K562 (cell line): ENCODE data around the gene MTFR2. TPM values are rescaled to one million over a fixed set of nuclear protein-coding genes. Genes with fewer than 3 reads are reported as not detected.

Experiments
- BCL6 ChIP-seq: fragments of 250-450 bp; sonication (Bioruptor Pico); IDR thresholded peaks from 2 replicates; pipeline ENCODE4 v1.4.0; 2020
- CBX2 ChIP-seq: fragments of 200-600 bp; sonication (generic); IDR thresholded peaks from one replicate; pipeline ENCODE4 v1.6.1; 2012; ENCODE audit warnings: mild to moderate bottlenecking, low read length, inconsistent platforms; ENCODE audit not compliant: insufficient read depth, poor library complexity, severe bottlenecking
- DEAF1 ChIP-seq: fragments of 450-650 bp; formaldehyde crosslinking; IDR thresholded peaks from 2 replicates; pipeline ENCODE4 v1.4.0; 2020; ENCODE audit warnings: mild to moderate bottlenecking, moderate library complexity
- E2F8 ChIP-seq: fragments of 450-650 bp; IDR thresholded peaks from 2 replicates; pipeline ENCODE4 v1.7.1; 2018; ENCODE audit warnings: mild to moderate bottlenecking, low read depth; ENCODE audit not compliant: partially characterized antibody
- ETV1 ChIP-seq: fragments of 450-650 bp; conservative IDR thresholded peaks from 2 replicates; pipeline ENCODE4 v1.6.1; 2016; ENCODE audit warnings: missing genetic modification characterization, control low read depth, low read depth, missing compliant biosample characterization
- FIP1L1 ChIP-seq: fragments of 200-400 bp; formaldehyde crosslinking; IDR thresholded peaks from 2 replicates; pipeline ENCODE4 v1.6.1; 2018; ENCODE audit warnings: mild to moderate bottlenecking, low read depth, low read length; ENCODE audit not compliant: poor library complexity, severe bottlenecking
- GABPB2 ChIP-seq: fragments of 250-450 bp; sonication (Bioruptor Pico); conservative IDR thresholded peaks from 2 replicates; pipeline ENCODE4 v1.5.1; 2021; ENCODE audit warnings: mild to moderate bottlenecking
- HES1 ChIP-seq: fragments of 450-650 bp; IDR thresholded peaks from 2 replicates; pipeline ENCODE4 v1.6.1; 2016; ENCODE audit warnings: low read depth, mild to moderate bottlenecking, moderate library complexity
- HLTF ChIP-seq: fragments of 450-650 bp; IDR thresholded peaks from 2 replicates; pipeline ENCODE4 v1.6.1; 2016
- NFIC ChIP-seq: fragments of 450-650 bp; IDR thresholded peaks from 2 replicates; pipeline ENCODE4 v1.6.1; 2017; ENCODE audit warnings: mild to moderate bottlenecking, inconsistent platforms
- NR1H2 ChIP-seq: sonication (generic); formaldehyde crosslinking; IDR thresholded peaks from 2 replicates; pipeline ENCODE4 v1.4.0; 2020; ENCODE audit warnings: mild to moderate bottlenecking, missing genetic modification reagents
- POLR2G ChIP-seq: fragments of 200-400 bp; formaldehyde crosslinking; IDR thresholded peaks from 2 replicates; pipeline ENCODE4 v1.6.1; 2017; ENCODE audit warnings: low read depth, mild to moderate bottlenecking, antibody characterized with exemption, low read length, moderate library complexity
- RAD21 ChIP-seq, 2 experiments: fragments of 250-450 bp in 1 of 2; fragments of 450-650 bp in 1 of 2; sonication (Bioruptor Pico) in 1 of 2; formaldehyde crosslinking in 1 of 2; IDR thresholded peaks in 1 of 2; conservative IDR thresholded peaks in 1 of 2; 2 replicates each; pipeline versions ENCODE4 v1.4.0 to v1.8.0; 2020 to 2022; ENCODE audit warnings: mild to moderate bottlenecking in 2 of 2, moderate library complexity in 1 of 2
- RBM22 ChIP-seq: fragments of 200-400 bp; formaldehyde crosslinking; IDR thresholded peaks from 2 replicates; pipeline ENCODE4 v1.6.1; 2018; ENCODE audit warnings: low read length, low read depth; ENCODE audit not compliant: poor library complexity, severe bottlenecking
- RFX7 ChIP-seq: fragments of 250-450 bp; sonication (Bioruptor Pico); IDR thresholded peaks from 2 replicates; pipeline ENCODE4 v1.5.1; 2021; ENCODE audit warnings: mild to moderate bottlenecking
- SMAD3 ChIP-seq: fragments of 450-650 bp; formaldehyde crosslinking; conservative IDR thresholded peaks from 2 replicates; pipeline ENCODE4 v1.4.0; 2020; ENCODE audit warnings: mild to moderate bottlenecking
- TAL1 ChIP-seq: fragments of 450-650 bp; IDR thresholded peaks from 2 replicates; pipeline ENCODE4 v1.6.1; 2016; ENCODE audit warnings: mild to moderate bottlenecking
- TCF7 ChIP-seq: sonication (generic); IDR thresholded peaks from 2 replicates; pipeline ENCODE4 v1.6.1; 2016; ENCODE audit warnings: antibody characterized with exemption, borderline replicate concordance
- TEAD4 ChIP-seq, 2 experiments: sonication (generic) in 1 of 2; formaldehyde crosslinking in 1 of 2; IDR thresholded peaks; 2 replicates each; pipeline versions ENCODE4 v1.6.1 to v1.8.0; 2012 to 2022; ENCODE audit warnings: borderline replicate concordance in 1 of 2, inconsistent platforms in 1 of 2, low read length in 1 of 2, mild to moderate bottlenecking in 1 of 2, missing genetic modification reagents in 1 of 2
- XRCC3 ChIP-seq: fragments of 450-650 bp; IDR thresholded peaks from 2 replicates; pipeline ENCODE4 v1.6.1; 2017; ENCODE audit warnings: mild to moderate bottlenecking, moderate library complexity
- ZNF766 ChIP-seq: fragments of 200-800 bp; sonication (Bioruptor generic); conservative IDR thresholded peaks from 2 replicates; pipeline ENCODE4 v1.6.1; 2016; ENCODE audit warnings: missing genetic modification characterization, missing compliant biosample characterization
- ZNF785 ChIP-seq: fragments of 250-450 bp; sonication (Bioruptor Pico); IDR thresholded peaks from 2 replicates; pipeline ENCODE4 v1.4.0; 2020; ENCODE audit warnings: mild to moderate bottlenecking
- polyA plus RNA-seq, 8 experiments: library from polyadenylated mRNA; depleted of rRNA in 4 of 8; stranded (reverse) in 5 of 8; unstranded in 3 of 8; fragments of >200 nt; fragmentation: Nextera tagmentation in 2 of 8; fragmentation: Illumina TruSeq in 1 of 8; extraction: Ambion mirVana in 2 of 8; extraction: Trizol in 1 of 8; gene quantifications; 2 replicates each; pipeline versions ENCODE4 v1.2.1 to v1.2.3, GENCODE V29; 2011 to 2014; ENCODE audit warnings: inconsistent platforms in 1 of 8, missing spikeins in 1 of 8
- total RNA-seq, 7 experiments: library from RNA; depleted of rRNA in 6 of 7; stranded (reverse); fragments of >200 nt in 6 of 7; fragmentation: Illumina TruSeq in 2 of 7; extraction: Trizol in 2 of 7; gene quantifications; 2 replicates each; pipeline versions ENCODE4 v1.2.1 to v1.2.3, GENCODE V29; 2011 to 2021; ENCODE audit warnings: low replicate concordance in 1 of 7
- TF ChIP-seq, protein P1 (sequence below): fragments of 450-650 bp; IDR thresholded peaks from 2 replicates; pipeline ENCODE4 v1.6.1; 2017; ENCODE audit warnings: antibody characterized with exemption

MTFR2 gene
- total and polyA plus RNA-seq, 9 of the 15 experiments (the other 6 are each of a cell fraction or from before 2014, with no cell fraction given), result 10.1 to 63.3 (median 45.9) TPM

DNA sequence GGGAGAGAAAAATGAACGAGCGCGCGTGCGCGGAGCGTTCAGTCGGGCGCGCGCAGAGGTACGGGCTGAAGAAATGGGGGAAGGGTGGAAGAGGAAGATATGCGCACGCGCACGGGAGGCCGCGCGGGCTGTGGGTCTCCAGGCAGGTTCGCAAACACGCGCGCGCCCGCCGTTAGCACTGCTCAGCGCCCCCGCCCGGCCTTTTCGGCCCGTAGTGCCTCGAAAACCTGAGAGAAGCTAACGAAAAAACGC, 39.1 kb upstream of the MTFR2 start (continued):
- TF ChIP-seq XRCC3 (no peak), POLR2G (peak; percentile 91), TAL1 (no peak), SMAD3 (CRISPR knock-in tag) (0 out of 2 replicates have a peak, but pooled peaks have one; percentile 9), NR1H2 (CRISPR knock-in tag) (no peak), FIP1L1 (peak; percentile 97), TCF7 (no peak), BCL6 (CRISPR knock-in tag) (no peak), RAD21 (CRISPR knock-in tag; conservative IDR thresholded peaks at IDR 0.05 in 1 of 2, IDR thresholded peaks at IDR 0.05 in 1 of 2) (no peak), TEAD4 (IDR thresholded peaks at IDR 0.05; ENCODE audit: low read length) (no peak), TEAD4 (CRISPR knock-in tag; IDR thresholded peaks at IDR 0.05; ENCODE audit: borderline replicate concordance) (no peak), CBX2 (no peak), E2F8 (no peak), GABPB2 (CRISPR knock-in tag) (no peak), NFIC (0 out of 2 replicates have a peak, but pooled peaks have one; percentile 14), RFX7 (CRISPR knock-in tag) (peak; percentile 76; the same call in 1 of the 2 replicates), HLTF (no peak), ZNF766 (CRISPR knock-in tag) (no peak), ZNF785 (no peak), RBM22 (peak; percentile 82), ETV1 (tag) (no peak), HES1 (no peak), DEAF1 (no peak)
- TF ChIP-seq, protein P1, sequence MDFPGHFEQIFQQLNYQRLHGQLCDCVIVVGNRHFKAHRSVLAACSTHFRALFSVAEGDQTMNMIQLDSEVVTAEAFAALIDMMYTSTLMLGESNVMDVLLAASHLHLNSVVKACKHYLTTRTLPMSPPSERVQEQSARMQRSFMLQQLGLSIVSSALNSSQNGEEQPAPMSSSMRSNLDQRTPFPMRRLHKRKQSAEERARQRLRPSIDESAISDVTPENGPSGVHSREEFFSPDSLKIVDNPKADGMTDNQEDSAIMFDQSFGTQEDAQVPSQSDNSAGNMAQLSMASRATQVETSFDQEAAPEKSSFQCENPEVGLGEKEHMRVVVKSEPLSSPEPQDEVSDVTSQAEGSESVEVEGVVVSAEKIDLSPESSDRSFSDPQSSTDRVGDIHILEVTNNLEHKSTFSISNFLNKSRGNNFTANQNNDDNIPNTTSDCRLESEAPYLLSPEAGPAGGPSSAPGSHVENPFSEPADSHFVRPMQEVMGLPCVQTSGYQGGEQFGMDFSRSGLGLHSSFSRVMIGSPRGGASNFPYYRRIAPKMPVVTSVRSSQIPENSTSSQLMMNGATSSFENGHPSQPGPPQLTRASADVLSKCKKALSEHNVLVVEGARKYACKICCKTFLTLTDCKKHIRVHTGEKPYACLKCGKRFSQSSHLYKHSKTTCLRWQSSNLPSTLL, result no peak
